WI38 (cell line): Measurements from ENCODE around the gene OVCA2.

Source experiments
- H3K4me3 ChIP-seq: 2 replicates; pipeline ENCODE4 v1.5.1; 2011; ENCODE audit warnings: low read depth, mild to moderate bottlenecking, control low read depth, low read length
- TF ChIP-seq, protein P1 (sequence below): IDR thresholded peaks from 2 replicates; pipeline ENCODE4 v1.5.1; 2012; ENCODE audit warnings: low read depth, mild to moderate bottlenecking, control low read depth, low read length

Gene OVCA2

DNA sequence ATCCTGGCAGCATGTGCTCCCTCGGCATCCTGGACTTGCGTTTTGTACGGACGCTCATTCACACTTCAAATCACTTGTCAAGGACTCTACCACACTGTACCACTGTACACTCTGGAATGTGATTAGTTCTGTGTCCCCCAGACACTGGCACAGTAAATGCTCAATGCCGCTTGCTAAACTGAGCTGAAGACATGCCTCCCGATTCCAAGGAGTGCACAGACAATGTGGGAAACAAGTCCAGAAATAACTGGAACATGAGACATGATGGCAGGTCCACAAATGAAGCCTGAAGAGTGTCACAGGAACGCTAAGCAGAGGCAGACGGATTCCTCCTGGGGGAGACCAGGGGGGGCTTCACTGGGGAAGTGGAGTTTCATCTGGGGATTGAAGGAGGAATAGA lies 35.2 kb downstream of the OVCA2 start:
- H3K4me3 ChIP-seq = no peak overlapping the region
- TF ChIP-seq, protein P1, sequence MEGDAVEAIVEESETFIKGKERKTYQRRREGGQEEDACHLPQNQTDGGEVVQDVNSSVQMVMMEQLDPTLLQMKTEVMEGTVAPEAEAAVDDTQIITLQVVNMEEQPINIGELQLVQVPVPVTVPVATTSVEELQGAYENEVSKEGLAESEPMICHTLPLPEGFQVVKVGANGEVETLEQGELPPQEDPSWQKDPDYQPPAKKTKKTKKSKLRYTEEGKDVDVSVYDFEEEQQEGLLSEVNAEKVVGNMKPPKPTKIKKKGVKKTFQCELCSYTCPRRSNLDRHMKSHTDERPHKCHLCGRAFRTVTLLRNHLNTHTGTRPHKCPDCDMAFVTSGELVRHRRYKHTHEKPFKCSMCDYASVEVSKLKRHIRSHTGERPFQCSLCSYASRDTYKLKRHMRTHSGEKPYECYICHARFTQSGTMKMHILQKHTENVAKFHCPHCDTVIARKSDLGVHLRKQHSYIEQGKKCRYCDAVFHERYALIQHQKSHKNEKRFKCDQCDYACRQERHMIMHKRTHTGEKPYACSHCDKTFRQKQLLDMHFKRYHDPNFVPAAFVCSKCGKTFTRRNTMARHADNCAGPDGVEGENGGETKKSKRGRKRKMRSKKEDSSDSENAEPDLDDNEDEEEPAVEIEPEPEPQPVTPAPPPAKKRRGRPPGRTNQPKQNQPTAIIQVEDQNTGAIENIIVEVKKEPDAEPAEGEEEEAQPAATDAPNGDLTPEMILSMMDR = no peak

DNA sequence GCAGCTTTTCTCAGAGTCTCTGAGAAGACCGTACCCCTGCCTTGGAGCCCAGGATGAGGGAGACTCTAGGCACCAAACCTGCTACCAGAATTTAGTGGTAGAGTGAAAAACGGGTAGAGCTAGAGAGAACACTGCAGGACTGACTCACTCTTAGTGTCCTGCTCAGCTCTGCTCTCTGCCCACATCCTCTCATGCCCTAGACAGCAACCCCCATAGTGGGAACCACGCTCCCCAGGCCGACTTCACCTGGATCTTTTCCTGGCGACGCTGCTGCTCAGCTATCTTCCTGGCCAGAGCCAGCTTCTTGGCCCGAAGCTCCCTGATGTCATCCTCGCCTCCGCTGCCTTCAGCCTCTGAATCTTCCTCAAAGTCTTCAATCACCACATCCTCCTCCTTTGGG lies 39.7 kb downstream of the OVCA2 start:
- TF ChIP-seq, protein P1 = no peak
- H3K4me3 ChIP-seq = no peak overlapping the region

DNA sequence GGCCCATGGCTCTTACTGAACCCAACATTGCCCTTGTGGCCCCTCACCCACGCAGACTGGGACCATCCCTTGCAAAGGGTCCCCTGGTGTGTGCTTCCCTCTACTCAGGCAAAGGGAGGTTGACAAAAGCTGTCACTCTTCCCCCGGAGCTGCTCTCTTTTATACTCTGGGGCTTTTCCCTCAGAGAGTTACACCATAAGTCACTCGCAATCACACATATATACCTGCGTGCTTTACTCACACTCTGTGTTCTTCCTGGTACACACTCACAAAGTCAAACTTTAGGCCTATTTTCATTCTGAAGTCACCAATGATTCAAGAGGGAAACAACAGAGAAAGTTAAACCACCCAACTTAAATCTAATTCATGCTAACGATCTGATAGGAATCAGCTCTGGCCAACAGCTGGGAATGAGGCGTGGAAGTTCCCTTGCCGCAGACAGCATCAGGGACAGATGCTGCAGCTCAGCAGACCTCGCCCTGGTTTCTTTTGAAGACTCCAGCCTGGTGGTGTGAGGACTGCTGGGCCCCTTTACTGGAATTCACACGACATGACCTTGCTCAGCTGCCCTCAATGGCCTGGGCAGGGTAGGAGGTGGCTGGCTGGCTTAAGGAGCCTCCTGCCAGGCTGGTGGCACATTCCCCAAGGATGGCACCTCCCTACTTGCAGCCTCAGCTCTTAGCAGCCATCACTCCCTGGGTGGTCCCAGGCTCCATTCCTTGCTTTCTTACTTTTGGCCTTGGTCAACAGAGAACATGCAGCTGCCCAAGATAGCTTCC lies 40.4 kb downstream of the OVCA2 start:
- H3K4me3 ChIP-seq = no peak overlapping the region
- TF ChIP-seq, protein P1 = no peak

DNA sequence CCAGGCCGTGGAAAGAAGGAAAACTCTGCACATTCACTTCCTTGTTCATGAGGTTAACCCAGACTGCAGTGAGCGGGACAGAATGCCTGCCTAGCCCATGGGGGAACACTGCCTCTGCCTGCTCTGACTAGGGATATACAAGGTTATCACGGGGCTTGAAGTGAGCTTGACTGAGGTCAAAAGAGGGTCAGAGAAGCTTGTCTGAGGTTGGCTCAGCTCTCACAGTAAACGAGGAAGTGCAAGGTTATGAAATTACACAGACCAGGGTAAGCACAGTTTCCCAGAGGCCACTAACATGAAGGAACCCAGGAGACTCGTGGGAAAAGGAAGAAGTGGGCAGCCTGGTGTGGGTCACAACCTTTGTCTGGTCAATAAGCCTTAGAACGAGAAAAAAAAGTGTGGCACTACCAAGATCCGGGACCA lies 41.8 kb downstream of the OVCA2 start:
- no peak overlapping the region for H3K4me3 ChIP-seq
- TF ChIP-seq, protein P1 = no peak

DNA sequence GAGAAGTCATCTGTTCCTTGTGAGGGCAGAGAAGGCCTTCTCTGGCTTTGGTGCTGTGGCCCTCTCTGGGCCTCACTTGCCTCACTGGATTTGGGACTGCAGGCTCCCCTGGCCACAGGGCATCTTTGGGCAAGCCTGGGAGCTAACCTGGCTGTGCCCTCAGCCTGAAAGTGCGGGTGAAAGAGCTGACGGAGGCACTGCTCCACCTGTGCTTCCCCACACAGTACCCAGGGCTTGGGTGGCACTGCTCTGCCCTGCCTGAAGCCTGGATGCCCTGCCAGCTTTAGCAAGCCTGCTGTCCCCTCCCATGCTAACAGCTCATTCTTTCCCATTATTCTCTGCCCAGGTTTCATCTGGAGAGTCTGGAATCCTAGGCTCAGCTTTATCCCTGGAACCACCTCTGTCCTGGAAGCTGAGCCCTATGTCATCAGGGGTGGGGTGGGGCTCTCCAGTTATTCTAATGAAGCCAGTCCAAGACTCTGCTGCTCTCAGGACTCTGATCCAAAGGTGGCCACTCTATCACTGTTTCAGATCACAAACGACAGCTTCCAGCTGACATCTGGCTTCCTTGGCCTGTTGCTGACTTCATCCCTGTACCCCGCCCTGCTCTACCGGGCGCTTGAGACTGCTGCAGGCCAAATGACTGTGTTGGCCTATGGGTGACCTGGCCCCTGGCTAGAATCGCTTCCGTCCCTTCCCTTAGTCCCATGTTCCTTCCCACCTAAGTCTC lies 42.4 kb downstream of the OVCA2 start:
- no peak overlapping the region for H3K4me3 ChIP-seq
- TF ChIP-seq, protein P1 = no peak

DNA sequence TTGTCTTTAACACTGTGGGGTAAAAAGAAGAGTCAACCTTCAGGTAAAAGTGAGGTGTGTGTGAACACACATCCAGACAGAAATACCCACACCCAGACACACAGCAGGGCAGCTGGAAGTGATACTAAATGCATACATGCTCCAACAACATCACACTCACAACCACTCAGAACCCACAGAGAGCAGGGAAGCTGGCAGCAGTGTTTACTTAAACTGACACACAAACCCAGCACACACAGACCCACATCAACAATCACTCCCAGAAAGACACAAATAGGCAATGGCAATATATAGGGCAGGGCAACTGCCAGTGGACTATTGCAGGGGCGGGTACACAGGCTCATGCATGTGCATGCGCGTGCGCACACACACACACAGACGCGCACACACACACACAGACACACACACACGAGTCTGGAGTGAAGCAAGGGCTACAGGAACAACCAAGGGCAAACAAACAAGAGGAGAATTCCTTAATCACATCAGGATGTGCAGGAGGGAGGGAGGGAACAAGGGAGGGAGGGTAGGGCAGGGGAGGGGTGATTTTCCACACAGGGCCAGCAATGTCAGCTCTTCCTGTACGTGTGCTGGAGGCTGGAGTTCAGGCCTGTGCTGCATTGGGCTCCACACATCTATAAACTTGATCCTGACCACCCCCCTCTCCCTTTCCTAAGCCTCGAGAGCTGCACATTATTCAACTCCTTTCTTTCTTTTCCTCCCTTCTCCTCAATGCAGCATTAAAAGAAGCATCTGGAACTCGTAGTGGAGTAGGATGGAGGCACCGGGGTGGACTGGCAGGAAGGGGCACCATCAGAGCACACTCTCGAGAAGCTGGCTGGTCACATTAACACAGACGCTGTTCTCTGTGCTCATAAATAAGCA lies 43.2 kb downstream of the OVCA2 start:
- no peak overlapping the region for H3K4me3 ChIP-seq
- TF ChIP-seq, protein P1 = no peak
